ENCODE measurements around the gene LSR. TPM values are rescaled to one million over a fixed set of nuclear protein-coding genes. Genes with fewer than 3 reads are reported as not detected.

Gene LSR
- total RNA-seq, 1 donor from 2014 or later: 147 TPM

GRCh38 chr19:35273686-35274259 lies 25.0 kb downstream of the LSR start:
- no peak for DNase-seq (ENCODE audit: low read depth)
- TF ChIP-seq CTCF (IDR thresholded peaks at IDR 0.05; ENCODE audit: insufficient read depth, low read length, poor library complexity, severe bottlenecking): no peak
- H3K36me3 ChIP-seq (ENCODE audit: control insufficient read depth, insufficient read depth, low read length): peaks cover 3% of the 10 kb centered on the region
- no peaks in the 10 kb centered on the region for H3K27me3 ChIP-seq (ENCODE audit: control insufficient read depth, insufficient read depth, low read length)
- no peak overlapping the region for H3K4me3 ChIP-seq (ENCODE audit: low read depth, low read length)

DNA sequence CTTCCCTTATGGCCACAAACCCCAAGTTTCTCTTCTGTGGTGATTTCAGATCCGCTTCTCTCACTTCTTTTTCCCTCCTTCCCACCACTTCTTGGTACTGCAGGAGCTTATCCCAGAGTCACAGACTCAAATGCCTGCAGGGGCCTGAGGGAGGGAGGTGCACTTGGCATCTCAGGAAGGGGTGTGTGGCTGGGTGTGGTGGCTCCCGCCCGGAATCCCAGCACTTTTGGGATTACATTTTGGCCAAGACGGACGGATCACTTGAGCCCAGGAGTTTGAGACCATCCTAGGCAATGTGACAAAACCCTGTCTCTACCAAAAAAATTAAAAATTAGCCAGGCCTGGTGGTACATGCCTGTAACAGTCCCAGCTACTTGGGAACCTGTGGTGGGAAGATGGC lies 25.5 kb downstream of the LSR start:
- Histone ChIP-seq H3K27me3 (ENCODE audit: control insufficient read depth, insufficient read depth, low read length) (no peaks in the 10 kb centered on the region), H3K36me3 (ENCODE audit: control insufficient read depth, insufficient read depth, low read length) (peaks cover 3% of the 10 kb centered on the region), H3K4me3 (ENCODE audit: low read depth, low read length) (no peak overlapping the region)
- DNase-seq (ENCODE audit: low read depth): no peak
- no peak for TF ChIP-seq CTCF (IDR thresholded peaks at IDR 0.05; ENCODE audit: insufficient read depth, low read length, poor library complexity, severe bottlenecking)

DNA sequence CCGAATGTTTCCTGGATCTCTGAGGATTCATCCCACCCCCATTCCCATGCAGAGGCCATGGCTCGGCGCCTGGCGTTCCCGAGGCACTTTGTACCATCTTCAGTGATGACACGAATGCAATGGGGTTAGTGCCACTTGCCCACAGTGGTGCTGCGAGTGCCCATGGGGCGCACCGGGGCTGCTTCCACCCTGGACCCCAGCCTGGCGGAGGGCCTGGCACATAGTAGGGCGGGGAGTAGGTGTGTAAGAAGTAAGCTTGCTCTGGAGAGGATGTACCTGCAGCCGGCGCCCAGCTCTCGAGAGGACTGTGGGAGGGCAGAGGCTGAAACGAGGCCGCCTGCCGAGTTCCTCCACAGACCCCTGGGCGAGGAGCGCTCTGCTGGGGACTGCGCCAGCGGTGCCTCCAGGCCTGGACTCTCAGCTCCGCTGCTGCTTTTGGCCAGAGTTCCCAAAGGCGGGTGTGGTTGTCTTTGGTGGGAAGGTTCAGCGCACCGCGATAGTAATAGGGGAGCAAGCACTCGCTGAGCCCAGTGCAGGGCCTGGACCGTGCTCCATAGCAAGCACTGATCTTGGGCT lies 28.0 kb downstream of the LSR start:
- peaks cover 3% of the 10 kb centered on the region for H3K36me3 ChIP-seq (ENCODE audit: control insufficient read depth, insufficient read depth, low read length)
- H3K4me3 ChIP-seq (ENCODE audit: low read depth, low read length): no peak overlapping the region
- no peak for TF ChIP-seq CTCF (IDR thresholded peaks at IDR 0.05; ENCODE audit: insufficient read depth, low read length, poor library complexity, severe bottlenecking)
- no peak for DNase-seq (ENCODE audit: low read depth)
- H3K27me3 ChIP-seq (ENCODE audit: control insufficient read depth, insufficient read depth, low read length): peaks cover 3% of the 10 kb centered on the region

GRCh38 chr19:35278578-35279284 lies 29.9 kb downstream of the LSR start:
- TF ChIP-seq CTCF (IDR thresholded peaks at IDR 0.05; ENCODE audit: insufficient read depth, low read length, poor library complexity, severe bottlenecking): no peak
- Histone ChIP-seq H3K27me3 (ENCODE audit: control insufficient read depth, insufficient read depth, low read length) (peaks cover 19% of the 10 kb centered on the region), H3K36me3 (ENCODE audit: control insufficient read depth, insufficient read depth, low read length) (peaks cover 2% of the 10 kb centered on the region), H3K4me3 (ENCODE audit: low read depth, low read length) (no peak overlapping the region)
- no peak for DNase-seq (ENCODE audit: low read depth)

DNA sequence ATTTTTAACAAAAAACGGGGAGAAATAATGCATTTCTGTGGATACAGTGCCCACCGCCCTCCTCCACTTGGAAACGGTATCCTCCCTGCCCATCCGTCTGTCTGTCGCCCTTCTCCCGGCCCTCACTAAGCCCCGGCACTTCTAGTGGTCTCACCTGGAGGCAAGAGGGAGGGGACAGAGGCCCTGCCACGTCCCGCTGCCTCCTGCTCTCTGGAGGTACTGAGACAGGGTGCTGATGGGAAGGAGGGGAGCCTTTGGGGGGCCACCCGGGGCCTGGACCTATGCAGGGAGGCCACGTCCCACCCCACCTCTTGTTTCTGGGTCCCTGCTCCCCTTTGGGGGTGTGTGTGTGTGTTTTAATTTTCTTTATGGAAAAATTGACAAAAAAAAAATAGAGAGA lies 30.6 kb downstream of the LSR start:
- H3K27me3 ChIP-seq (ENCODE audit: control insufficient read depth, insufficient read depth, low read length): peaks cover 19% of the 10 kb centered on the region
- no peaks in the 10 kb centered on the region for H3K36me3 ChIP-seq (ENCODE audit: control insufficient read depth, insufficient read depth, low read length)
- H3K4me3 ChIP-seq (ENCODE audit: low read depth, low read length): no peak overlapping the region
- no peak for DNase-seq (ENCODE audit: low read depth)
- TF ChIP-seq CTCF (IDR thresholded peaks at IDR 0.05; ENCODE audit: insufficient read depth, low read length, poor library complexity, severe bottlenecking): no peak
